Measurements from ENCODE around the gene RAB20.
"Not testable (repeated sequence)": the region's sequence is repeated elsewhere in the genome, so short reads cannot be mapped to it uniquely, and the experiment has no call there.

Gene RAB20

DNA sequence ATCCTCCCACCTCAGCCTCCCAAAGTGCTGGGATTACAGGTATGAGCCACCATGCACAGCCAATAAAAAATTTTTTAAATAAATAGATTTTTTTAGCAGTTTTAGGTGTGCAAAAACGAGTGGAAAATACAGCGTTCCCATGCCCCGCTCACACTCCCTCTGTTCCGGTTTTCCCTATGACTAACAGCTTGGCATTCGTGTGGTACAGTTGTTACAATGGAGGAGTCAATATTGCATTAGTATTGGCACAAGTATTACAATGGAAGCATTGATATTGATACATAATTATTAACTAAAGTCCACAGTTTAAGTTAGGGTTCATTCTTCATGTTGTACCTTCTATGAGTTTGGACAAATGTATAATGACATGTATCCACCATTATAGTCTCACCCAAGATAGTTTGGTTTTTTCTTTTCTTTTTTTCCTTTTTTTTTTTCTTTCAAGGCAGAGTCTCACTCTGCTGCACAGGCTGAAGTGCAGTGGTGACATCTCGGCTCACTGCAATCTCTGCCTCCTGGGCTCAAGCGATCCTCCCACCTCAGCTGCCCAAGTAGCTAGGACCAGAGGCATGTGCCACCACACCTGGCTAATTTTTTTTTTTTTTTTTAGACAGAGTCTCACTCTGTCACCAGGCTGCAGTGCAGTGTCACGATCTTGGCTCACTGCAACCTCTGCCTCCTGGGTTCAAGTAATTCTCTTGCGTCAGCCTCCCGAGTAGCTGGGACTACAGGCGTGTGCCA lies 15.4 kb upstream of the RAB20 start:
- Histone ChIP-seq H3K27ac (no peak overlapping the region), H3K4me3 (no peak overlapping the region)

DNA sequence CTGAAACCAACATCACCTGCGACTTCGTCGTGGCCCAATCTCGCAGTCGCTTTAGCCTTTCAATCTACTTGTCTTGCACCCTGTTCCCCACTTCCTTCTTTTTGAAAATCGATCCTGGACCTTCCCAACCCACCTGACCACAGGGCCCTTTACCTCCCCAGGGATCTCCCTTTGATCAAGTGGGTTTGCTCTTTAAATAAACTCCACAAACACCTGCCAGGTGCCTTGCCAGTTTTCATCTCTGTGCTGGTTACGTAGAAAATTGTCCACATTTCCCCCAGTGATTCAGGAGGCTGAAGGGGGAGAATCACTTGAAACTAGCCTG lies 14.5 kb upstream of the RAB20 start:
- Histone ChIP-seq H3K4me3 (no peak overlapping the region), H3K27ac (no peak overlapping the region)

DNA sequence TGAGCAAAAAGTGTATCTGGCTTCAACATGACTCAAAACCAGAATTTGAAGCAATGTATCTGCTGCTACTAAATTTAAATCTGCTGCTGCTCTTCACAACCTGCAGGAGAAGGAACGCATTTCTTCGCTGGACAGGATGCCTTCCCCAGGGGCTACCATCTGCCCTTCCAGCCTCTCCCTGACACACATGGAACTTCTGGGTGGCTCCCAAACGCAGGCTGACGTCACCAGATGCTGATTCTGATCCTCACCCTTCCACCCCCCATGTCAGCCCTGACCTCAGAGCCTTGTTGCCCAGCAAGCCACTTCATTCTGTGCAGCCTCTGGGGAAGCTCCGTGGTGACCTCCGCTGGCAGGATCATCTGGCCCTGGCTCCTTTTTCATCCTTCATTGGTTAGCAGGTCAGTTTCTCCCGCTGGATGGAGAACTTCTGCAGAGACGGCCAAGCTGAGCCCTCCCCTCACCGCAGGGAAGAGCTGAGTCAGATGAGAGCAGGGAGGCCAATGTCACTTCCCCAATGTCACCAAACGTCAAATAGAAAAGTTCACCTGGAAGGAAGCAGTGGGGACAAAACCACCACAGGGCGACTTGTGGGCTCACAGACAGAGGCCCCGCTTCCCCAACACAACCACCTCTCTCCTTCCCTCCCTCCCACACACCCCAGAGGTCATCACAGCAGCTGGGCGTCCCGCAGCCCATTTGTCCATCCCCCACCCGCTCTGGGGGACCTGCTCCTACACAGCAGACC lies 14.0 kb upstream of the RAB20 start:
- Histone ChIP-seq H3K27ac (no peak overlapping the region), H3K4me3 (no peak overlapping the region)

DNA sequence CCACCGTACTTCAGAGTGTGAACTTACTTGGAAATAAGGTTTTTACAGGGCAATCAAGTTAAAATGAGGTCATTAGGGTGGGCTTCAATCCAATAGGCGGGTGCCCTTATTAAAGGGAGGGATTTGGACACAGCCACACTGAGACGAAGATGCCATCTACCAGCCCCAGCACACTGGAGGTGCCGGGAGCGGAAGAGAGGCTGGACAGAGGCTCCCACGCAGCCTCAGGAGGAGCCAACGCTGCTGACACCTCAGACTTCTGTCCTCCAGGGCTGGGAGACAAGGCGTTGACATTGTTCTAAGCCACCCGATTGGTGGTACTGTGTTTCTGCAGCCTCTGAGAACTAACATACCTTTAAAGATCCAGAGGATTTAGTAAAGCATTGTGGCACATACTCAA lies 12.6 kb upstream of the RAB20 start:
- Histone ChIP-seq H3K27ac (no peak overlapping the region), H3K4me3 (no peak overlapping the region)

DNA sequence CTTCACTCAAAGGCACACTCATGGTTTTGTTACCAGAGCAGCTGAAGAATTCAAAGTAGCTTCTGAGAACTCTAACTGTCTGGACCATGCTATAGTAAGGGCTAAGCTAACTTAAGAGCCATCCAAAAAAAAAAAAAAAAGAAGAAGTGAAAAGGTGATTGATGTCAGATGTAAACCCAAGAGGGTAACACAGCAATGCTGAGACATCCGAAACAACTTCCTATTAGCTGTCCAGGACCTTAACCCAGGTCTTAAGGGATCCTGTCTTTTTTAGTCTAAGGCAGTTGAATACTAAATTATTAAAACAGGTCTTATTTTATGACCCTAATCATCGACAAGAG lies 11.2 kb upstream of the RAB20 start:
- no peak overlapping the region for H3K27ac ChIP-seq
- no peak overlapping the region for H3K4me3 ChIP-seq

DNA sequence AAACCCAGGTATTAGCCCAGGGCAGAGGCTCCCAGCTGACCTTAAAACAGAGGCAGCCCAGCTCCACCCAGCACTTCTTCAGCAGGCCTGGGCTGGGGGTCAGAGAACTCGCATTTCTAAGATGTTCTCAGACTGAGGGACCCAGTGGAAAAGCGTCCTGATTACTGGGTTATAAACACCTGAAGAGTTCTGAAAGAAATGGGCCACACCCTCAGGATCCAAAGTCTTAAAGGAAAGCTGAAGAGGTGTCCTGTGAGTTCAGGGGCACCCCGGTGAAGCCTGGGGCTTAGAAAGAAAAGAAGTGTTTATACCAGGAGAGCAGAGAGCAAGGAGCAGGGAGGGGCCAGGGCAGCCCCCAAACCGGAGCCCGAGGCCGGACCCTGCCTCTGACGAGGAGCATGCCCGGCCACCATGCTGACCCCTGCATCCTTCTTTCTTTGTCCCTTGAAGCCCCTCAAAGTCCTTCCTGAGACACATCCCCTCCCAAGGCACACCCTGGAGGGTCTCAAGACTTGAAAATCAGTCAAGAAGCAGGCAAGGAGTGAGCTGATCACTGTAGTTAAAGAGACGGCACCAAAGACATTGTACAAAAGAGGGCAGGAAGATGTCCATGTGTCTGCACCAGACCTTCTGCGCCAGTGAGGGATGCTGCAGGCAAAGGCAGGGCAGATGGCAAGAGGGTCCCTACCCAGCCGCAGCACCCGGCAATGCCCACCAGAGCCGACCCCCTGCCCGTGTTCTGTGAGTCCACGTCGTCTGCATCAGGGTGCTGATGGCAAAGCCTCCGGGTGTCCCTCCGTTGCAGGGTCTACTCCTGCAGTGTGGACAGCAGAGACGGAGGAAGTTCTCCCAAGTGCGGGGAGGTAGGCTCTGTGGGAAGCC lies 10.6 kb upstream of the RAB20 start:
- no peak overlapping the region for H3K27ac ChIP-seq

DNA sequence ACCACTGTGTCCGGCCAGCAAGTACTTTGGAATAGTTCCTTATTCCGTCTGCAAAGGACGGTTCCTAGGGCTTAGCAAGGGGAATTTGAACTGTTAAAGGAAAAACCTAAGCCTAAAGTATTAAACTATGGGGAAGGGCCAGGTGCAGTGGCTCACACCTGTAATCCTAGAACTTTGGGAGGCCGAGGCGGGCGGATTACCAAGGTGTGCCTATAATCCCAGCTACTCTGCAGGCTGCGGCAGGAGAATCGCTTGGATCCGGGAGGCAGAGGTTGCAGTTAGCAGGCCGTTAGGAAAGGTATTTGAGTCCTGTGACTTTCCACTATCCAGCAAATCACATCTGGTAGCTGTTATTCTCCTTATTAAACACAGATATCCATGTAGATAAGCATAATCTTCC lies 9.4 kb upstream of the RAB20 start:
- Histone ChIP-seq H3K27ac (no peak overlapping the region), H3K4me3 (no peak overlapping the region)

More for the DNA sequence above, 10.6 kb upstream of the RAB20 start:
- H3K4me3 ChIP-seq: no peak overlapping the region

DNA sequence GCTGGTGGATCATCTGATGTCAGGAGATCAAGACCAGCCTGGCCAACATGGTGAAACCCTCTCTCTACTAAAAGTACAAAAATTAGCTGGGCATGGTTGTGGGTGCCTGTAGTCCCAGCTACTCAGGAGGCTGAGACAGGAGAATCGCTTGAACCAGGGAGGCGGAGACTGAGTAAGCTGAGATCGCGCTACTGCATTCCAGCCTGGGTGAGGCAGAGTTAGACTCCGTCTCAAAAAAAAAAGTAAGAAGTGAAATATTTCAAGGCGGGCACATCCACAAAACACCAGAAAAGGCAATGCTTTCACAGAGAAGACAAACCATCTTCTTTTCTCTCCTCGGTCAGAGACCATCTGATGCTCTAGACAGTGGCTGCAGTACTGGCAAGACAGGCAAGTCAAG lies 8.4 kb upstream of the RAB20 start:
- not testable (repeated sequence) for H3K4me3 ChIP-seq, H3K27ac ChIP-seq

DNA sequence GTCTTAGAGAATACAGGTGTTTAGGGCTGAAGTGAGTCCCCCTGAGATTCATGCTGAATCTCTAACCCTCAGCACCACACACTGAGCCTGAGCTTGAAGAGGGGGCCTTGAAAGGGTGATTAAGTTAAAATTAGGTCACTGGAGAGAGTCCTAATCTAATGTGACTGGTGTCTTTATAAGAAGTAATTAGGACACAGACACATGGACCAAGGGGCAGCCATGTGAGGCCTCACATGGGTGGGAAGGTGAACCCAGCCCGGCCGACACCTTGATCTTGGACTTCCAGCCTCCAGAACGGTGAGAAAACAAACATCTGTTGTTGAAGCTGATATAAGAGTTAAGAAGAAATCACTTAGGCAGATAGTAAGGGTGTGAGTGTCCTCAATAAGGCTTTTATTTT lies 7.1 kb upstream of the RAB20 start:
- no peak overlapping the region for H3K27ac ChIP-seq

DNA sequence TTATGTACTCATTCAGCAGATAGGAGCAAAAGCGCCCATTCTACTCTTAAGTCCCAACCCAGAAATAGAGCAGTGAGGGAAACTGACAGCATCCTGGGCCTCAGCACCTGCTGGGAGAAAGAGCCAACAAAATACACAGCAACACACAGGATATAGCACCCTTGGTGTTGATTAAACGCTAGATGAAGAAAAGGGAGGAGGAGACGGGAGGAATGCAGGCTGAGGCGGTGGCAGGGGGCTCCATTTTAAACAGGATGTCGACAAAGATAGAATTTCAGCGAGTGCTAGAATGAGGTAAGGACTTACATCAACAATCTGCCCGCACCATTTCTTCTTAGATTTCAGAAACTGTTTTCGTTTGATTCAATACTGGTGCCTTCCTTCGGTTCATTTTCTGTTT lies 4.6 kb upstream of the RAB20 start:
- H3K27ac ChIP-seq: no peak overlapping the region
- no peak overlapping the region for H3K4me3 ChIP-seq

More for the DNA sequence above, 7.1 kb upstream of the RAB20 start:
- H3K4me3 ChIP-seq: no peak overlapping the region

DNA sequence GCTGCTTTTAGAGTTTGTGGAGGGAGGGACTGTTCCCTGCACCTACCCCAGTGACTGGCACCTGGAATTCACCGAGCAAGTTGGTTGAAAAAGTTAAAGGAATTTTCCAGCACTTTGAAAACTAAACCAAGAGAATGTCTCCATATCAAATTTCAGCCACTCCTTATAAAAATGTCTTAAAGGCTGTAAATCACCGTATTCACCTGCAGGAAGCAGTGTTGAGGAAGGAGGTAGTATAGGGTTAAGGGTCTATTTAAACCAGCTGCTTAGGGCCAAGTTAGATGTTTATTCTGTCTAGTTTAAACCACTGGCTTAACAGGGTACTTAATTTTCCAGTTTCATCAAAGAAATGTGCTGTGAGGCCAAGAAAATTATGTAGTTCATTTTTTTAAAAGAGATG lies 3.8 kb upstream of the RAB20 start:
- Histone ChIP-seq H3K4me3 (no peak overlapping the region), H3K27ac (no peak overlapping the region)

DNA sequence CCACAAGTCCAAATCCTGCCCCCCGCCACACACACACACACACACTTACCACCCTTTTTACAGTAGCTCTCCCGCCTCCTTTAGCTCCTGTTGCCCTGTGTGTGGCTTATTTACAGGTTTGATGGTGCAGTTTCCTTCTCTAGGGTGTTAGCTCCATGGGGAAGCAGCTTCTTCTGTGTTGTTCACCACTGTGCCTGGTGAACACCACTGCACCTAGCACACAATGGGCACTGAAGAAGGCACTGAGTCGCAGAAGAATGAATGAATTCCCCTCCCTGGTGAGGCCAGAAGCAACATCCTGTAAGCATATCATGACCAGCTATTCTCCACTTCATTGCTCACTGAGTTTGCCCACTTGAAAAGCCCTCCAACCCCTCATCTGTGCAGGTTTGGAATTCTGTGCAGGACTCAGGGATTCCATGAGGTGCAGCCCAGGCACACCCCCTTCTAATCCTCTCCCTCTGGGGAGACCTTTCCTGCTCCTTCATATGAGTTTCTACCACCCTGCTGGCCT lies 3.0 kb upstream of the RAB20 start:
- no peak overlapping the region for H3K4me3 ChIP-seq
- no peak overlapping the region for H3K27ac ChIP-seq

DNA sequence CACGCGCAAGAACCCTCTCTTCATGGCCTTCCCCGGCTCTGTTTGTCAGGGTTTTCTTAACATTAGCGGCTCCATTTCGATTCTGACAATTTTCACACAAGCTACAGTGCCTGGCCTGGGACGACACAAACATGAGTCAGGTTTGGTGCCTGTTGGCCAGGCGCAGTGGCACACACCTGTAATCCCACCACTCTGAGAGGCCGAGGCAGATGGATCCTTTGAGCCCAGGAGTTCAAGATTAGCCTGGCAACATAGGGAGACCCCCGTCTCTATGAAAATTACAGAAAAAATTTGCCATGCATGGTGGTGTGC lies 1.9 kb upstream of the RAB20 start:
- no peak overlapping the region for H3K27ac ChIP-seq
- no peak overlapping the region for H3K4me3 ChIP-seq

DNA sequence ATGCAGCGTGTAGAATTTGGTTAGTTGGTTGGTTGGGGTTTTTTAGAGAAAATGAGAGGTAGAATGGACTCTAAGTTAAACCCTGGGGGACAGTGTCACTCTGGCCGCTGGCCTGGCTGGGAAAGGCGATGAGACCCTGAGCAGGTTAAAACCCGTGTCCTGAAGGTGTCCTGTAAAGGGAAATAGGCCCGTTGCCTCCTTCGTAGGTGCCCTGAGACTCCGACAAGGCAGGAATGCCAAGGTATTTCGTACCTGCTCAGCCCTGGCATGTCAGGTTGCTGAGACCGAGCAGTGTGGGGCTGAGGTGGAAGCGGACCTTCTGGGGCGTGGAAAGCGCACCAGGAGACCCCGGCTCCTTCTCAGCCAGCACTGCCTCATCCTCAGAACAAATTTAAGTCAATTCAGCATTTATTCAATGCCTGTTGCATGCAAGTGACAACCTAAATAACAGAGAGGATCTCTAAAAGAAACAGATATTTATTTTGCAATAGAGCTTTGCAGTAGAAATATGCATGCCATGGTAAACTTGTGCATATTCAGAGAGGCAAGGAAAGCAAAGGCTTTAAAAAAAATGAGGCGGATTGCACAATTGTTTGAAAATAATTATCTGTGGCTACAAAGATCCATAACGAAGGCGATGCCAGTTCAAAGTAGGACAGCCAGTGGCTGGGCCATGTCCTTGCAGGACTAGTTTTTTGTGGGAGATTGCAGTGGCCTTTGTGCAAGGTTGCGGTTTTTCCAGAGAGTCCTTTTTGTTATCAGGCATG lies 1.4 kb upstream of the RAB20 start:
- H3K27ac ChIP-seq: peak overlapping the region in 2 of 21 experiments; percentile 75 to 83
- peak overlapping the region in 3 of 7 experiments; percentile 55 to 81 (median 59) for H3K4me3 ChIP-seq

DNA sequence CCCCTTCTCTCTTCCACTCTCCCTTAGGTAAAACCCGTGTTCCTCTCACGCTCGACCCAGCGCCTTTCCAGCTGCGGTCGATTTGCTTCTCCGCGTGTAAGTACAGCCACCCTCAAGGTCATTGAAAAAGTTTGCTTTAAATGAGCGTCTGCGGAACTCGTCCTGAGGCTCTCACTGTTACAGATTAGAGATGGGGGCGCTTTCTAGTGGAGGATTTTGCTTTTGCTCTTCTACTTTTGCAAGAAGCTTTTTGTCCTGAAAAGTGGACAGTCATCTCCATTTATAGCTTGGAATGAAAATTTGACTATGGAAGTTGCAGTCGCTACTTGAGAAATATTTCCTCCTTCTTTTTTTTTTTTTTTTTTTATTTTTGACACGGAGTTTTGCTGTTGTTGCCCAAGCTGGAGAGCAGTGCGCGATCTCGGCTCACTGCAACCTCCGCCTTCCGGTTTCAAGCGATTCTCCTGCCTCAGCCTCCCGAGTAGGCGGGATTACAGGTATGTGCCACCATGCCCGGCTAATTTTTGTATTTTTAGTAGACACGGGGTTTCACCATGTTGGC lies 595 bp upstream of the RAB20 start:
- Histone ChIP-seq H3K4me3 (peak overlapping the region; percentile 55 to 81 (median 68)), H3K27ac (peak overlapping the region in 19 of 21 experiments; percentile 18 to 89 (median 75))

DNA sequence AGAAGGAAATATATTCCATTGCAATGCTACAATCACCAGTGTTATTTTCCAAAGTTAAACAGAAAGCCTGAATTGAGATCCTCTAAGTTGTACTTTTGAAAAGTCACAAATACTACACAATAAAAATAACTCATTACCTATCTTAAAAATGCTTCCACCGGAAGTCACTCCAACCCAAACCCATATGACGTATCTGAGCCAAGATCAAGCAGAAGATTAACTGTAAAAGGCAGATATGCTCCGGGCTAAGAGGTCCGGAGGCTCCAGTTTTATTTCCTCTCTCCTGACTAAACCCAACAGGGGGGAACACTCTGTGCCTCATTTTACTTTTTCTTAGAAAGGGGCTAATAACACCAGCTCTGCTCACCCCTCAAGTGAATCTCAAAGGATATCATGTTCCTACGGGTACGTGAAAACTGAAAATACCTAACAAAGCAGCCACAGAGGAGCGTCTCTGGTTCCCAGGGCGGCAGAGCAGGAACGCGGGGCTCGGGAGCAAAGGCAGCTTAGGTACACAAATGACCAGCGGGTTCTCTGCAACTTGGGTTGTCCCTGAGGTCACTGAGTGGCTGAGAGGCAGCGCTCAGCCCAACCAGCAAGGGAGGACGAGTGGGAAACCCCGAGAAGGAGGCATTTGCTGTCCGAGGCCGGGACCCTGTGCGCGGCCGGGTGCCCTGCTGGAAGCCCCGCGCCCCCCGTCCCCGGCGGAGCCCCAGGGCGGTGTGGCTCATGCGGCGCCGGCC lies 750 bp downstream of the RAB20 start:
- Histone ChIP-seq H3K27ac (peak overlapping the region; percentile 51 to 89 (median 76)), H3K4me3 (peak overlapping the region; percentile 55 to 81 (median 68))

DNA sequence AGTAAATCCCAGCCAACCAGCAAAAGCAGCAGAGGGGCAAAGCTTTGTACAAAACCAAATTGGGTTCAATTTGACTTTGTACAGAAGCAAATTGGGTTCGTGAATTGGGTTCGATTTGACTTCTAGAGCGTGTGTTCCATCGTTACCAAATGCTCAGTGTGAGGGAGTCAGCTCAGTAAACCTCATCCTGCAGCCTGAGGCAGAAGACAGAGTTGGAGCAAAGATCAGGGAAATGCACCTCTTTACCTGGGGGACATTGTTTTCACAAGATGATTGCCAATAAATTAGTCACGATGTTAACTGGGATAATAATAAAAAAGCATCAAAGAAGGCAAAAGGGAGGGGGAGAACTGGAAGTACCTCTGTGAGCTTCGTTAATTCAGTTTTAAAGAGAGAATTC lies 1.5 kb downstream of the RAB20 start:
- Histone ChIP-seq H3K4me3 (peak overlapping the region in 3 of 7 experiments; percentile 16 to 81 (median 75)), H3K27ac (peak overlapping the region in 6 of 21 experiments; percentile 16 to 89 (median 77))

DNA sequence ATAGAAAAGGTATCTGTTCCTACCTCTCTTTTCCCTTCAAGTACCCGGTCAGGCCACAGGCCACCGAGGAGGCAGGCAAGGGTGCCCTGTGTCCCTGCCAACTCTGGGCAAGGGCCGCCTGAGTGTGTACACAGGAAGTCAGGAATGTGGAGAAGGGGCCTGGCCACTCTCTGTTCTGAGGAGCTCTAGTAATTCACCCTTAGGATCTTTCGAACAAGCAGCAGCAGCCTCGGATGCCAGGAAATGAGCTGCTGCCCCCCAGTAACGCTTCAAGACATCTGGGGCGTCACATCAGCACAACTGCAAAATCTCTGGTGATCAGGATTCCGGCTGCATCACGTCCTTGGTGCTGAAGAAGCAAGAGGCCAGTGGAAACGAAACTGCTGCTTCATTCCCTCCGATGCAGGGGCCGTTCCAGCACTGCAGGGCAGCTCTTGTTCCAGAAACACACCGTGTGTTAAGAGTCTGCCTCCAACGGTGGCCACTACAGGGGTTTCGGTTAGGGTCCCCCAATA lies 2.0 kb downstream of the RAB20 start:
- peak overlapping the region in 2 of 7 experiments; percentile 16 to 81 for H3K4me3 ChIP-seq
- peak overlapping the region in 6 of 21 experiments; percentile 16 to 89 (median 39) for H3K27ac ChIP-seq

All from skin epidermis (tissue), 12 donors.